Stimulated activated naive B cell treated with anti-CD40 and anti-IgM and Interleukin-4, amounts not matched to agents 10 μg/mL and 1 μg/mL and 100 μg/mL, for 72 hours (primary cell): ENCODE data around the gene PSEN2.
A peak's percentile ranks its signal among the peaks of the same experiment; 100 is the strongest.

Source experiments
- ATAC-seq, 2 donors: fragments of 150-1000 bp; cut with Tn5 transposase; replicated peaks; 2 replicates each; pipeline ENCODE4 v1.10.0; 2021; ENCODE audit warnings: moderate library complexity in 1 of 2
- DNase-seq: peaks from one replicate; pipeline ENCODE4 v3.0.0; 2021
- H3K27ac Mint-ChIP-seq: one replicate; pipeline ENCODE4 v1.8.0; 2022; ENCODE audit warnings: mild to moderate bottlenecking, mixed read lengths
- H3K27me3 Mint-ChIP-seq, 2 donors: one replicate each; pipeline ENCODE4 v1.8.0; 2022; ENCODE audit warnings: mixed read lengths in 2 of 2
- H3K36me3 Mint-ChIP-seq, 2 donors: one replicate each; pipeline ENCODE4 v1.8.0; 2022; ENCODE audit warnings: mixed read lengths in 2 of 2, mild to moderate bottlenecking in 1 of 2
- H3K4me1 Mint-ChIP-seq, 2 donors: one replicate each; pipeline ENCODE4 v1.8.0; 2022; ENCODE audit warnings: mixed read lengths in 2 of 2, mild to moderate bottlenecking in 1 of 2
- H3K4me3 Mint-ChIP-seq, 2 donors: one replicate each; pipeline ENCODE4 v1.8.0; 2022; ENCODE audit warnings: mild to moderate bottlenecking in 2 of 2, mixed read lengths in 2 of 2, moderate library complexity in 1 of 2
- H3K9me3 Mint-ChIP-seq, 2 donors: one replicate each; pipeline ENCODE4 v1.8.0; 2022; ENCODE audit warnings: mixed read lengths in 2 of 2, mild to moderate bottlenecking in 1 of 2

Gene PSEN2

DNA sequence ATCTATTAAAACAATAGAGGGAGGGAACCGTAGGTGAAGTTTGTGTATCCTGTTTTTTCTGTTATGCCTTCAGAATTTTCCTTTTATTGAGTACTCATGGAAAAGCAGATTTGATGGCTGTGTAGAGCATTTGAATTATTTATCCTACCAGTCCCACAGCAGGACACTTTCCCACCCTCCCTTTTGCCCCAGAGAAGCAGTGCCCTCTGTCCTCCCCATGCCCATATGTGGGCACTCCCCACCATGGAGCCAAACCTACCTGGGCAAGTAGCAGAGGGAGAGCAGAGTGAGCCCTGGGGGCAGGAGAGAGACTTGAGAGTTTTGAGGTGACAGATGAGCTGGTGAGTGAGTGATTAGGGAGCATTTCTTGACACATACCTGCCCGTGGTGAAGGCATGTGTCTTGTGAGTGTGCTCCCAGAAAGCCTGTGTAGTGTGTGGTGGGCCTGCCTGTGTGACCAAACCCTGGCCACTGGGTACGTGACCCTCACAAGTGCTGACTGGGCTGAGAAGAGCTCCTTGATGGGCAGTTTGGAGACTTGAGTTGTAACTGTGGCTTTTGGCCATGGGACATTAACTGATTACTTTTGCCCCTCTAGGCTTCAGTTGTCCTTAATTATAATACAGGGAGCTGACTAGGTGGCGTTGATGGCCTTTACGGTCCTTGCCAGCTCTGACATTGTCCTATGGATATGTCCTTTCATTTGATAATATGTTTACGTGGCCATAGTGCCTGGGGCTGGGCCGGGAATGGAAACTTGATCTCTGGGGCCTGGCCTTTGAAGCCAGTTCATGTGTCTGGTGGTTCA lies 3.6 kb downstream of the PSEN2 start:
- no peaks in the 10 kb centered on the region for H3K27me3 Mint-ChIP-seq
- DNase-seq (no peak), ATAC-seq (no peak)
- no peak overlapping the region for H3K27ac Mint-ChIP-seq
- H3K9me3 Mint-ChIP-seq, result no peaks in the 10 kb centered on the region
- H3K4me3 Mint-ChIP-seq, result no peak overlapping the region
- H3K36me3 Mint-ChIP-seq, result peaks cover 16 to 23% of the 10 kb centered on the region in 2 donors
- H3K4me1 Mint-ChIP-seq, result peaks cover 24 to 39% of the 10 kb centered on the region in 2 donors

DNA sequence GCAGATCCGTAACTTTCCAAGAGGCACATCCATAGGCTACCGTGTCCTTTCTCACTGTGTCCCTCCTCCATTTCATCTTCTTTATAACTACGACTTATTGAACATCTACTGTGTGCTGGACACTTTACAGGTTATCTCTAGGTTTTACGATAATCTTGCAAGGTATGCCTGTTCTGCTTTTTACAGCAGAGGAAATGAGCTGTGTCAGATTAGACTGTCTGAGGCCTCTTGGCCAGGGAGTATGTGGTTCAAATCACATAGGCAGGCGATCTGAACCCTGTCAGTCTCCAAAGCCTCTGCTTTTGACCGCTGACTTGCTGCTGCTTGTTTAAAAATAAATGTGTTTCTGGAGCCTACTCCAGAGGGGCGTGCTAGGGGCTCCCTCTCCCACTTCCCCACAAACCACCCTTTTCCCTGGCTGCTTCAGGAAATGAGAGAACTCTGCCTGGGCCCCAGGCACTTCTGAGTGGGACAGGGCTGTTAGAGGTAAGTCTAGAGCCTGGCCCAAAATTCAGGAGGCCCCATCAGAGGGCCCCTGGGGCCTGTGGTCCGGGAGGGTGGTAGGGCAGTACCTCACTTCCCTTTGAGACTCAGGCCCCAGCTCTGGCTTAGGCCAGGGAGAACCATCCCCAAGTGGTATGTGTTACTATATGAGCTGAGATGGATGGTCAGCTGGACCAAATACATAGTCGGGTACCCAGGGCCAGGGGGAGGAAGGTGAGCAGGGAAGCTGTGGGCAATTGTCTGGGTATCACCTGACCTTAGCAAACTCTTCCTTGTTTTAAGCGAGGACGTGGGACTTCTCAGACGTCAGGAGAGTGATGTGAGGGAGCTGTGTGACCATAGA lies 4.4 kb downstream of the PSEN2 start:
- Mint-ChIP-seq H3K9me3 (no peaks in the 10 kb centered on the region), H3K27ac (no peak overlapping the region), H3K4me3 (no peak overlapping the region), H3K27me3 (no peaks in the 10 kb centered on the region), H3K36me3 (peaks cover 24 to 30% of the 10 kb centered on the region in 2 donors), H3K4me1 (peaks cover 20 to 34% of the 10 kb centered on the region in 2 donors)
- DNase-seq (no peak), ATAC-seq (no peak)

DNA sequence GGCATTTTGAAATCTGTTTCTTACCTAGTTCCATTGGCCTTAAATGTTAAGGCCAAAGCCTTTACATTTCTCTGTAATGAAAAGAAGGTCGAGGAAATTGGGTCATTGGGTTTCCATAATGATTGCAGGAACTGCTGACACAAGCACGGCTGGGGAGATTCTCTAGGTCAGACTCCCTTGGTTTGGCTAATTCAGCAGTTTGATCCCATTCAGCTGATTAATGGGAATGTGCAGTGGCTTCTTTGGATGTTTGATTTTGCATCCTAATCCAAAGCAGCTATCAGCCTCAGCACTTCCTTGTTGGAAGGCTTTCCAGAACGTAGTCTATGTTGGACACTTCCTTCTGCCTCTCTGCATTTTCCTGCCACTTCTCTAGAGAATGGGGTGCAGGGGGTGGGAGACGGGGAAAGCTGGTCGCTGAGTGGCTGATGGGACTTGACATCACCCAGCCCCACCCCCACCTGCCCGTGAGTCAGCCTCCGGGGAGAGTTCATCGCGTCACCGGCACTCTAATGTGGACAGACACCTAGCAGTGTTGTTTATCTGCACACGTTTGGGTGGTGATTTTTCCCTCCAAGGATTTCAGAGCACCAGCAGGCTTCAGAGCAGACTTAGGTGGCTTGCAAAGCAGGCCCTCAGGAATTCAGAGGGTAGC lies 5.4 kb downstream of the PSEN2 start:
- Mint-ChIP-seq H3K9me3 (no peaks in the 10 kb centered on the region), H3K4me1 (peaks cover 19 to 29% of the 10 kb centered on the region in 2 donors), H3K27me3 (no peaks in the 10 kb centered on the region), H3K4me3 (no peak overlapping the region), H3K27ac (no peak overlapping the region), H3K36me3 (peaks cover 27 to 34% of the 10 kb centered on the region in 2 donors)
- DNase-seq (no peak), ATAC-seq (no peak)

DNA sequence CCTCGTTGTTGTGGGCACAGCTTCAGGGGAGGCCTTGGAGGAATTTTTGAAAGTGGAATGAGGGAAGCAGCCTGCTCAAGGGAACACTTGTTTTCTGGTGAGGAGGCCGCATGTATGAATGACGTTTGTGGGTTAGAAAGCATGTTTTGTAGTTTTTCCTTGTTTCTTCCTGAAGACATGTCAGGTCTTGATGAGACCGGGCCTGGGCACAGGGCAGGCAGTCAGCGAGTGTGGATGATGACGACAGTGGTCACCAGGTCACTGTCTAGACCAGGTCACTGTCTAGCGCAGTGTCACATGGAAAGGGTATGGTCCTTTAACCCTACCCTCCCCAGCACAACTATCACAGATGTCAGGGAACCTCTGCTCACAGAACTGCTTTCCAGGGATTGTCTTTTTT lies 7.3 kb downstream of the PSEN2 start:
- no peaks in the 10 kb centered on the region for H3K27me3 Mint-ChIP-seq
- no peak overlapping the region for H3K27ac Mint-ChIP-seq

DNA sequence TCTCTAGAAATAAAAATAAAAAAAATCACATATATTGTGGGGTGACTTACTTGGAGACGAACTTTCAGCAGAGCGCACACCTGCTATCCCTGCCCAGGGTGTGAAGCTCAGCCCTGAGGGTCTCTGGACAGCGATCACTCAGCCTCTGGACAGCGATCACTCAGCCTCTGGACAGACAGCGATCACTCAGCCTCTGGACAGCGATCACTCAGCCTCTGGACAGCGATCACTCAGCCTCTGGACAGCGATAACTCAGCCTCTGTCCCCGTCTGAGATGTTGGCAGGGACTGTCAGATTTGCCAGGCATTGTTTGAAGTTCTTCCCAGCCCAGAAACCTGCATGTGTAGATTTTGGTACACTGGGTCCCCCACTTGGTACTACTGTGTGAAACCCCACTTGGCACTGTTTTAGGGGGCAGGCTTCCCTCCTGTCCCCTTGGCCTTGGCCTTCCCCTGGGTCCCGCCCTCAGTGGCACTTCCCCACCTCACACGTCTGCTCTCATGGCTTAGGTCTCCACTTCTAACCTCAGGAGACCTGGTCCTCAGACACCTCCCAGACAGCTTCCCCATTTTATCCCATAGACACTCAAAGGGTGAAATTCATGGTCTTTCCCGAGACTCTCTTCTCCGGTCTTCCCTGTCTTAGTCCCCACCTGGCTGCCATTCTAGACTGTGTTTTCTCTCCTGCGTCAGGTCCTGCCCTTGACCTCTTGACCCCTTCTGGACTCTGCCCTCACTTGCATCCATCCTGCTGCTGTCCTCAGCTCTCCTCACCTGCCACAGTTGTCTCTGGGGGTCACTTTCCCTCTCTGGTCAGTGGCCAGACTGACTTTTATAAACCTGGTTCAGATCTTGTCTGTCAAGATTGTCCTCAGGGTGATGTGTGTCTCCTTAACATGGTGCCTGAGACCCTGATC lies 10.2 kb downstream of the PSEN2 start:
- no peak for ATAC-seq
- Mint-ChIP-seq H3K27ac (peak overlapping the region; percentile 26), H3K9me3 (no peaks in the 10 kb centered on the region), H3K27me3 (no peaks in the 10 kb centered on the region), H3K4me1 (peaks cover 46 to 47% of the 10 kb centered on the region in 2 donors), H3K36me3 (peaks cover 40 to 58% of the 10 kb centered on the region in 2 donors), H3K4me3 (no peak overlapping the region)
- DNase-seq, result no peak

More for the DNA sequence above, 7.3 kb downstream of the PSEN2 start:
- ATAC-seq (no peak), DNase-seq (no peak)
- H3K9me3 Mint-ChIP-seq, result no peaks in the 10 kb centered on the region
- peaks cover 28 to 31% of the 10 kb centered on the region in 2 donors for H3K4me1 Mint-ChIP-seq
- H3K36me3 Mint-ChIP-seq, result peaks cover 38 to 52% of the 10 kb centered on the region in 2 donors
- H3K4me3 Mint-ChIP-seq, result no peak overlapping the region

DNA sequence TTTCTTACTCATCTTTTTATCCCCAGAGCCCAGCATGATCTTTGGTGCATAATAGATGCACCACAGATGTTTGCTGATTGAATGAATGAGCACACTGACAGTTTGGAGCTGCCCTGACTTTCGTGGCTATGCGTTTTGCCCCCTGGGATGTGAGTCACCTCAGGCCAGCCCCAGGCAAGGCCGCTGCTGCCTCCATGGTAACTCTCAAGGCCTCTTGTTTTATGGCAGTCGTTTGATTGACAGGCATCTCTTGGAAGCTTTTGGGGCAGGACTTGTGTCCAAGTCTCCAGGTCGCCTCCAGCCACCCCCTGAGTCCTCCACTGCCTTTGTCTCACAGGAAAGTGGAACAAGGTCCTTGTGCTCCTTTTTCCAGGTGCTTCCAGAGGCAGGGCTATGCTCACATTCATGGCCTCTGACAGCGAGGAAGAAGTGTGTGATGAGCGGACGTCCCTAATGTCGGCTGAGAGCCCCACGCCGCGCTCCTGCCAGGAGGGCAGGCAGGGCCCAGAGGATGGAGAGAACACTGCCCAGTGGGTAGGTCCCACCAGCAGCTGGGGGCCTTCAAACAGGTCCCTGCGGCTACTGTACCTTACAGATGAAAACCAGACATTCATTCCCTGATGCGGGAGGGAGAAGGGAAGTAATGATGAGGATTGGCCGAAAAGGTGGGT lies 11.2 kb downstream of the PSEN2 start:
- H3K9me3 Mint-ChIP-seq, result no peaks in the 10 kb centered on the region
- H3K4me3 Mint-ChIP-seq, result peak overlapping the region; percentile 70 to 71
- peak overlapping the region; percentile 91 for H3K27ac Mint-ChIP-seq
- peaks cover 55 to 57% of the 10 kb centered on the region in 2 donors for H3K4me1 Mint-ChIP-seq
- ATAC-seq (peak in 1 of 2 donors; percentile 24), DNase-seq (no peak)
- peaks cover 46 to 66% of the 10 kb centered on the region in 2 donors for H3K36me3 Mint-ChIP-seq
- no peaks in the 10 kb centered on the region for H3K27me3 Mint-ChIP-seq

DNA sequence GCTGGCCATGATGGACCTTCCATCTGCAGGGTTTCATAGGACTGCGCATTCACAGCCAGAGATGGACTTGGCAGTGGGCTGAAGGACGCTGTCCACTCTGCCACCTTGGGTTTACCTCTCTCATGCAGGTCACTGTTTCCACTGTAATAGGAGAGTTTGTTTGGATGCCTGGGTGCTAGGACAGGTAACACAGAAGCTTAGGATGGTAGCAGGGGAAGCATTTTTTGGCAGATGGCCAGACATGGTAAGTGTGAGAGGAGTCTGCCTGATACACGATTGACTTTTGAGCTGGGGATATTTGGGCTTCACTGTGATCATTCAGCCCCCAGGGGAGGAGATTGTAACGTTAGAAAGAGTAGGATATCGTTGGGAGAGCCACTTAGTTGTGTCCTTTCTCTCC lies 11.8 kb downstream of the PSEN2 start:
- peaks cover 58 to 63% of the 10 kb centered on the region in 2 donors for H3K4me1 Mint-ChIP-seq
- peaks cover 44 to 66% of the 10 kb centered on the region in 2 donors for H3K36me3 Mint-ChIP-seq
- H3K4me3 Mint-ChIP-seq, result peak overlapping the region; percentile 70 to 71
- DNase-seq, result no peak
- no peaks in the 10 kb centered on the region for H3K27me3 Mint-ChIP-seq
- no peak for ATAC-seq
- no peaks in the 10 kb centered on the region for H3K9me3 Mint-ChIP-seq
- peak overlapping the region; percentile 91 for H3K27ac Mint-ChIP-seq

- ATAC-seq (peak; percentile 89 to 91), DNase-seq (peak; percentile 20)
- Mint-ChIP-seq H3K36me3 (peaks cover 41 to 61% of the 10 kb centered on the region in 2 donors), H3K27me3 (no peaks in the 10 kb centered on the region), H3K4me3 (peak overlapping the region; percentile 70 to 71), H3K9me3 (no peaks in the 10 kb centered on the region), H3K4me1 (peaks cover 58 to 68% of the 10 kb centered on the region in 2 donors), H3K27ac (peak overlapping the region; percentile 91)
These were observed 12.4 kb downstream of the PSEN2 start for GRCh38 chr1:226882631-226883409.

DNA sequence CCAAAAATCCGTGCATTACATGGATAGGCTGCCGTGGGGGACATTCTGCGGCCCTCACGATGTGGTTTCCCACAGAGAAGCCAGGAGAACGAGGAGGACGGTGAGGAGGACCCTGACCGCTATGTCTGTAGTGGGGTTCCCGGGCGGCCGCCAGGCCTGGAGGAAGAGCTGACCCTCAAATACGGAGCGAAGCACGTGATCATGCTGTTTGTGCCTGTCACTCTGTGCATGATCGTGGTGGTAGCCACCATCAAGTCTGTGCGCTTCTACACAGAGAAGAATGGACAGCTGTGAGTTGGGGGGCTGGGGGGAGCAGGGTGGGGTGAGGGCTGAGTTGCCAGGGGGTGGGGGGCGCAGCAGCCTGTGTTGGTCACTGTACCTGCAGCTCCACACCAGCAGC lies 13.2 kb downstream of the PSEN2 start:
- Mint-ChIP-seq H3K27ac (peak overlapping the region; percentile 45), H3K4me1 (peaks cover 58 to 68% of the 10 kb centered on the region in 2 donors), H3K27me3 (no peaks in the 10 kb centered on the region), H3K36me3 (peaks cover 46 to 62% of the 10 kb centered on the region in 2 donors), H3K9me3 (no peaks in the 10 kb centered on the region), H3K4me3 (peak overlapping the region; percentile 2 to 71)
- ATAC-seq (no peak), DNase-seq (no peak)

DNA sequence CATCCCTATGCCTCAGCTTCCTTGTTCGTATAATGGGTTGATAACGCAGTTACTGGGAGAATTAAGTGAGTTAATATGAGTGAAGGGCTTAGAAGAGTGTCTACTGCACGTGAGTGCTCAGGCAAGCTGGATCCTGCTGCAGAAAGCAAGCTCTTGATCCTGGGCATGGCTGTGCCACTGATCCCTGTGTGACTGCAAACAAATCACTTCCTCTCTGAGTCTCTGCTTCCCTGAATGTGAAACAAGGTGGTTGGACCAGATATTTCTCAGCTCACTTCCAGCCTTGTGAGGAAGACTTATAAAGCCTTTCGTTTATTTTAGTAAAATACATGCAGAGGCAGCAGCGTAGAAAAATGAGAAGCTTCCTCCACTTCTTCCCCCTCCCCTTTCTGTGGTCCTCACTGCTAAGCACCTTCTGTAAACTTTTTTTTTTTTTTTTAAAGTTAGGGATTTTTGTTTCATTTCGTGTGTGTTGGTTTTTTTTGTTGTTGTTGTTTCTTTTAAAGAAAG lies 13.8 kb downstream of the PSEN2 start:
- Mint-ChIP-seq H3K27me3 (no peaks in the 10 kb centered on the region), H3K4me3 (peak overlapping the region in 1 of 2 donors; percentile 19), H3K27ac (peak overlapping the region; percentile 71), H3K4me1 (peaks cover 58 to 68% of the 10 kb centered on the region in 2 donors), H3K9me3 (no peaks in the 10 kb centered on the region), H3K36me3 (peaks cover 50 to 66% of the 10 kb centered on the region in 2 donors)
- DNase-seq (no peak), ATAC-seq (no peak)

DNA sequence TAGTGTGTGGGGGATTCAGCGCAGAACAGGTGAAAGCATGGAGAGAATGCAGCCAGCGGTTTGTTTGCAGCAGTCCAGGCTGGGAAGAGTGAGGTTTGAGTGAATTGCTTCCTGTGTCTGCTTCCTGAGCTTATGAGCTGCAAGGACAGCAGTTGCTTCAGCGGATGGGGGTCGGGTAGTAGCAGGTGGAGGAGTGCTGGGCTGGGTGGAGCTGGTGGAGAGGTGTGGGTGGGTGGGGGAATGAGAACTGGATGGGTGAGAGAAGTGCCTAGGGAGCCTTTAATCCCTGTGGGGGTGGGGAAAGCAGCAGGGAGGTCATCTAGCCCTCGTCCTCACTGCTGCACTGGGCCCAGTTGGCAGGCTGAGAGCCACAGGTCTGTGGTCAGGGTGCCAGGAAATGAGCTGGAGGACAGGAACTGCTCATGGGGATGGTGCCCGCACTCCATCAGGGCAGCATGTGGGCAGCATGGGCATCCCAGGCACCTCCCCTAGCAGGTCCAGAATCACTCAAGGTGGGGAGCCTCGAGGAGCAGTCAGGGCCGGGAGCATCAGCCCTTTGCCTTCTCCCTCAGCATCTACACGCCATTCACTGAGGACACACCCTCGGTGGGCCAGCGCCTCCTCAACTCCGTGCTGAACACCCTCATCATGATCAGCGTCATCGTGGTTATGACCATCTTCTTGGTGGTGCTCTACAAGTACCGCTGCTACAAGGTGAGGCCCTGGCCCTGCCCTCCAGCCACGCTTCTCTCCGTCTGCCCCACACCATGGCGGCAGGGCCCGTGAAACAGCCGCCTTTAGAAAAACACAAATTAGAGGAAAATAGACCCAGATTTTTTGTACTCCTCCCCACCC lies 14.8 kb downstream of the PSEN2 start:
- H3K4me1 Mint-ChIP-seq, result peaks cover 58 to 68% of the 10 kb centered on the region in 2 donors
- DNase-seq (no peak), ATAC-seq (no peak)
- H3K27me3 Mint-ChIP-seq, result no peaks in the 10 kb centered on the region
- peaks cover 49 to 68% of the 10 kb centered on the region in 2 donors for H3K36me3 Mint-ChIP-seq
- H3K27ac Mint-ChIP-seq, result peak overlapping the region; percentile 86
- H3K4me3 Mint-ChIP-seq, result peak overlapping the region in 1 of 2 donors; percentile 14
- no peaks in the 10 kb centered on the region for H3K9me3 Mint-ChIP-seq
